Measurements from ENCODE around the gene KDM2B. TPM values are rescaled to one million over a fixed set of nuclear protein-coding genes. Genes with fewer than 3 reads are reported as not detected.

The KDM2B gene
- total and polyA plus RNA-seq, 10 of the 15 experiments (the other 5 are each of a cell fraction or from before 2014, with no cell fraction given): 13.6 to 124 (median 40.4) TPM

- TF ChIP-seq RFX5 (IDR thresholded peaks at IDR 0.05; ENCODE audit: low read depth, low read length): no peak
- 0 out of 2 replicates have a peak, but pooled peaks have one; percentile 29 for TF ChIP-seq IKZF1 (conservative IDR thresholded peaks at IDR 0.05)
- no peak for TF ChIP-seq PAX5 (IDR thresholded peaks at IDR 0.05; ENCODE audit: borderline replicate concordance, low read depth, low read length)
- no peak for TF ChIP-seq TCF7 (IDR thresholded peaks at IDR 0.05; ENCODE audit: borderline replicate concordance)
- no peak for TF ChIP-seq NR2F1 (conservative IDR thresholded peaks at IDR 0.05)
- no peak for TF ChIP-seq TCF3 (IDR thresholded peaks at IDR 0.05; ENCODE audit: borderline replicate concordance, insufficient read depth, low read depth, low read length)
- TF ChIP-seq EZH2 (IDR thresholded peaks at IDR 0.05; ENCODE audit: borderline replicate concordance, control insufficient read depth, low read depth, low read length): no peak
- TF ChIP-seq, protein P1, sequence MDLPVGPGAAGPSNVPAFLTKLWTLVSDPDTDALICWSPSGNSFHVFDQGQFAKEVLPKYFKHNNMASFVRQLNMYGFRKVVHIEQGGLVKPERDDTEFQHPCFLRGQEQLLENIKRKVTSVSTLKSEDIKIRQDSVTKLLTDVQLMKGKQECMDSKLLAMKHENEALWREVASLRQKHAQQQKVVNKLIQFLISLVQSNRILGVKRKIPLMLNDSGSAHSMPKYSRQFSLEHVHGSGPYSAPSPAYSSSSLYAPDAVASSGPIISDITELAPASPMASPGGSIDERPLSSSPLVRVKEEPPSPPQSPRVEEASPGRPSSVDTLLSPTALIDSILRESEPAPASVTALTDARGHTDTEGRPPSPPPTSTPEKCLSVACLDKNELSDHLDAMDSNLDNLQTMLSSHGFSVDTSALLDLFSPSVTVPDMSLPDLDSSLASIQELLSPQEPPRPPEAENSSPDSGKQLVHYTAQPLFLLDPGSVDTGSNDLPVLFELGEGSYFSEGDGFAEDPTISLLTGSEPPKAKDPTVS (IDR thresholded peaks at IDR 0.05; ENCODE audit: low read depth, low read length): no peak
- no peak for TF ChIP-seq POLR2AphosphoS5 (IDR thresholded peaks at IDR 0.05; ENCODE audit: low read length)
- TF ChIP-seq ZNF274 (IDR thresholded peaks at IDR 0.05; ENCODE audit: insufficient read depth, insufficient read length): no peak
- no peak for TF ChIP-seq ZBED1 (IDR thresholded peaks at IDR 0.05; ENCODE audit: borderline replicate concordance)
- TF ChIP-seq, protein P2, sequence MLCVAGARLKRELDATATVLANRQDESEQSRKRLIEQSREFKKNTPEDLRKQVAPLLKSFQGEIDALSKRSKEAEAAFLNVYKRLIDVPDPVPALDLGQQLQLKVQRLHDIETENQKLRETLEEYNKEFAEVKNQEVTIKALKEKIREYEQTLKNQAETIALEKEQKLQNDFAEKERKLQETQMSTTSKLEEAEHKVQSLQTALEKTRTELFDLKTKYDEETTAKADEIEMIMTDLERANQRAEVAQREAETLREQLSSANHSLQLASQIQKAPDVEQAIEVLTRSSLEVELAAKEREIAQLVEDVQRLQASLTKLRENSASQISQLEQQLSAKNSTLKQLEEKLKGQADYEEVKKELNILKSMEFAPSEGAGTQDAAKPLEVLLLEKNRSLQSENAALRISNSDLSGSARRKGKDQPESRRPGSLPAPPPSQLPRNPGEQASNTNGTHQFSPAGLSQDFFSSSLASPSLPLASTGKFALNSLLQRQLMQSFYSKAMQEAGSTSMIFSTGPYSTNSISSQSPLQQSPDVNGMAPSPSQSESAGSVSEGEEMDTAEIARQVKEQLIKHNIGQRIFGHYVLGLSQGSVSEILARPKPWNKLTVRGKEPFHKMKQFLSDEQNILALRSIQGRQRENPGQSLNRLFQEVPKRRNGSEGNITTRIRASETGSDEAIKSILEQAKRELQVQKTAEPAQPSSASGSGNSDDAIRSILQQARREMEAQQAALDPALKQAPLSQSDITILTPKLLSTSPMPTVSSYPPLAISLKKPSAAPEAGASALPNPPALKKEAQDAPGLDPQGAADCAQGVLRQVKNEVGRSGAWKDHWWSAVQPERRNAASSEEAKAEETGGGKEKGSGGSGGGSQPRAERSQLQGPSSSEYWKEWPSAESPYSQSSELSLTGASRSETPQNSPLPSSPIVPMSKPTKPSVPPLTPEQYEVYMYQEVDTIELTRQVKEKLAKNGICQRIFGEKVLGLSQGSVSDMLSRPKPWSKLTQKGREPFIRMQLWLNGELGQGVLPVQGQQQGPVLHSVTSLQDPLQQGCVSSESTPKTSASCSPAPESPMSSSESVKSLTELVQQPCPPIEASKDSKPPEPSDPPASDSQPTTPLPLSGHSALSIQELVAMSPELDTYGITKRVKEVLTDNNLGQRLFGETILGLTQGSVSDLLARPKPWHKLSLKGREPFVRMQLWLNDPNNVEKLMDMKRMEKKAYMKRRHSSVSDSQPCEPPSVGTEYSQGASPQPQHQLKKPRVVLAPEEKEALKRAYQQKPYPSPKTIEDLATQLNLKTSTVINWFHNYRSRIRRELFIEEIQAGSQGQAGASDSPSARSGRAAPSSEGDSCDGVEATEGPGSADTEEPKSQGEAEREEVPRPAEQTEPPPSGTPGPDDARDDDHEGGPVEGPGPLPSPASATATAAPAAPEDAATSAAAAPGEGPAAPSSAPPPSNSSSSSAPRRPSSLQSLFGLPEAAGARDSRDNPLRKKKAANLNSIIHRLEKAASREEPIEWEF (IDR thresholded peaks at IDR 0.05; ENCODE audit: insufficient replicate concordance, low read depth, low read length): no peak
- TF ChIP-seq SMAD5 (IDR thresholded peaks at IDR 0.05; ENCODE audit: low read depth): no peak
- no peak for TF ChIP-seq CHD4 (IDR thresholded peaks at IDR 0.05)
- no peak for TF ChIP-seq ZNF24 (IDR thresholded peaks at IDR 0.05)
- TF ChIP-seq KAT2A (conservative IDR thresholded peaks at IDR 0.05; ENCODE audit: control insufficient read depth, low read depth, low read length): no peak
- no peak for TF ChIP-seq SUZ12 (IDR thresholded peaks at IDR 0.05; ENCODE audit: unreplicated experiment)
- TF ChIP-seq BMI1 (IDR thresholded peaks at IDR 0.05; ENCODE audit: borderline replicate concordance): no peak
- TF ChIP-seq E2F8 (IDR thresholded peaks at IDR 0.05; ENCODE audit: low read depth, partially characterized antibody): no peak
- no peak for TF ChIP-seq SIN3A (IDR thresholded peaks at IDR 0.05; ENCODE audit: low read depth, low read length)
- TF ChIP-seq KLF5 (IDR thresholded peaks at IDR 0.05; ENCODE audit: partially characterized antibody): no peak
Observed at GRCh38 chr12:121391619-121392324, 189.1 kb downstream of the KDM2B start (continued).

Measured in GM12878 (cell line).